SU-DHL-6 (cell line): Measurements from ENCODE around the gene RPS17.

Experiments used
- H2AFZ ChIP-seq: fragments of 200-600 bp; sonication (generic); 2 replicates; pipeline ENCODE4 v1.6.1; 2014; ENCODE audit warnings: low read depth, mild to moderate bottlenecking, moderate library complexity, mixed read lengths, antibody characterized with exemption, low read length; ENCODE audit not compliant: severe bottlenecking
- H3F3A ChIP-seq: fragments of 200-600 bp; shearing (Covaris generic); 2 replicates; pipeline ENCODE4 v1.6.0; 2016; ENCODE audit warnings: antibody characterized with exemption, mild to moderate bottlenecking; ENCODE audit not compliant: insufficient read depth
- H3K27ac ChIP-seq: fragments of 200-600 bp; sonication (generic); 2 replicates; pipeline ENCODE4 v1.5.1; 2016; ENCODE audit warnings: low read depth, mild to moderate bottlenecking, low read length, moderate library complexity, mixed read lengths
- H3K27me3 ChIP-seq: fragments of 200-600 bp; sonication (generic), shearing (Covaris generic); 2 replicates; pipeline ENCODE4 v1.6.0; 2014; ENCODE audit warnings: mild to moderate bottlenecking, low read length
- H3K36me3 ChIP-seq: fragments of 200-600 bp; sonication (generic); 2 replicates; pipeline ENCODE4 v1.6.1; 2014; ENCODE audit warnings: mild to moderate bottlenecking, low read length, mixed read lengths
- H3K4me2 ChIP-seq: fragments of 300-600, 200-600 bp; shearing (Covaris generic), sonication (generic); 2 replicates; pipeline ENCODE4 v1.6.0; 2014; ENCODE audit warnings: low read length, low read depth, mild to moderate bottlenecking; ENCODE audit not compliant: poor library complexity, severe bottlenecking
- H3K4me3 ChIP-seq: fragments of 200-600 bp; sonication (generic); 2 replicates; pipeline ENCODE4 v1.5.1; 2014; ENCODE audit warnings: antibody characterized with exemption, low read length, mild to moderate bottlenecking, mixed read lengths; ENCODE audit not compliant: insufficient read depth, poor library complexity, severe bottlenecking
- H3K79me2 ChIP-seq: fragments of 200-600 bp; sonication (generic); 2 replicates; pipeline ENCODE4 v1.6.1; 2014; ENCODE audit warnings: mild to moderate bottlenecking, low read length, moderate library complexity; ENCODE audit not compliant: insufficient read depth
- H3K9ac ChIP-seq: fragments of 200-600 bp; sonication (generic); 2 replicates; pipeline ENCODE4 v1.7.0; 2014; ENCODE audit warnings: mild to moderate bottlenecking, low read length
- H3K9me2 ChIP-seq: fragments of 200-600 bp; sonication (generic); replicated peaks from 2 replicates; pipeline ENCODE4 v1.6.1; 2014; ENCODE audit warnings: low read length; ENCODE audit not compliant: insufficient read depth
- H3K9me3 ChIP-seq: fragments of 200-600 bp; sonication (generic); 2 replicates; pipeline ENCODE4 v1.6.1; 2014; ENCODE audit warnings: low read length, mixed read lengths; ENCODE audit not compliant: insufficient read depth
- H4K20me1 ChIP-seq: fragments of 200-600 bp; sonication (generic); 2 replicates; pipeline ENCODE4 v1.6.1; 2014; ENCODE audit warnings: low read depth, mild to moderate bottlenecking, antibody characterized with exemption, low read length, moderate library complexity, mixed read lengths
- EZH2phosphoT487 ChIP-seq: fragments of 200-600 bp; sonication (generic), shearing (Covaris generic); conservative IDR thresholded peaks from 2 replicates; pipeline ENCODE4 v1.6.1; 2018; ENCODE audit warnings: mild to moderate bottlenecking, antibody characterized with exemption, low read length, moderate library complexity, mixed read lengths
- TF ChIP-seq, protein P1 (sequence below): fragments of 200-600 bp; sonication (generic); IDR thresholded peaks from one replicate; pipeline ENCODE4 v1.5.1; 2017; ENCODE audit warnings: antibody characterized with exemption, mild to moderate bottlenecking, low read length, moderate library complexity; ENCODE audit not compliant: insufficient read depth, poor library complexity, severe bottlenecking

RPS17 gene

DNA sequence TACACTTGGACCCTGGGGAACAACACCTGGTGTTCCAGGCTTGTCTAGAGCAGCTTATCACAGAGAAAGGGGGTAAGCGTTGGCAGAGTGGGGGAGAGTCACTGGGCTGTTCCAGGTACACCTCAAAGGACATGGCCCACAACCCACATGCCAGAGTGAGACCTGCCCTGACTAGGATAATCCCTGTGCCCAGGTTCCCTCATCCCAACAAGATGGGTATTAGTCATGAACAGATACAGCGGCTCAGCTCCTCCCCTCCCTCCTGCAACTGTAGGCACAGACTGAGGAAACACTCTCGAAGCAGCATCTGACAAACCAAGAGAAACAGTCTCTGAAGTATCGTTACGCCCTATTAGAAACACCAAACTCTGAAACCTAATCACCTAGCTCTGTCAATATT lies 32.1 kb upstream of the RPS17 start:
- Histone ChIP-seq H3K9ac (no peak overlapping the region), H3K4me2 (no peak overlapping the region), H2AFZ (no peak overlapping the region)

DNA sequence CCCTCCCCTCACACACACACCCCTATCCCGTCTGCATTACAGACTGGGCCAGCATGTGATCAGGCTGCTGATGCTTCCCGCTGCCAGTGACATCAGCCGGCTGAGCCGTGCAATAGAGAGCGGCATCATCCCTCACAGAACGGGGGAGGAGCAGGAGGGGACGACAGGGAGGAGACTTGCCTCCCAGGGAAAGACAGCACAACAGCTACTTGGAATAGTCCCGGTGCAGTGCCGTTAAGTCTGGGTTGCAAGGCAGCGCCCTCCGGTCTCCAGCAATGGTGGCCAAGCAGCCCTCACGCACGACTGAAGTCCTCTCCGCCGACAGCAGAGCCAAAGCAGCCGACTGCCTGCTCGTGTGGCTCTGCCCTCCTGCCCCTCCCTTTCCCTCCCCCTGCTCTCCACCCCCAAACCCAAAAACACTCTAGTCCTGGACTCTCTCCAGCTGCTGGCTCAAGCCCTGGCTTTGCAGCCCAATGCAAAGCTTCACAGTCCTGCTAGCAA lies 31.5 kb upstream of the RPS17 start:
- H3K4me3 ChIP-seq: no peak overlapping the region
- H3K79me2 ChIP-seq: no peaks in the 10 kb centered on the region
- H3K4me2 ChIP-seq: no peak overlapping the region
- no peak overlapping the region for H3K9ac ChIP-seq
- H3K9me3 ChIP-seq: no peaks in the 10 kb centered on the region
- no peaks in the 10 kb centered on the region for H3F3A ChIP-seq
- H3K36me3 ChIP-seq: no peaks in the 10 kb centered on the region
- H3K27ac ChIP-seq: no peak overlapping the region
- no peaks in the 10 kb centered on the region for H3K27me3 ChIP-seq
- H2AFZ ChIP-seq: no peak overlapping the region
- TF ChIP-seq, protein P1, sequence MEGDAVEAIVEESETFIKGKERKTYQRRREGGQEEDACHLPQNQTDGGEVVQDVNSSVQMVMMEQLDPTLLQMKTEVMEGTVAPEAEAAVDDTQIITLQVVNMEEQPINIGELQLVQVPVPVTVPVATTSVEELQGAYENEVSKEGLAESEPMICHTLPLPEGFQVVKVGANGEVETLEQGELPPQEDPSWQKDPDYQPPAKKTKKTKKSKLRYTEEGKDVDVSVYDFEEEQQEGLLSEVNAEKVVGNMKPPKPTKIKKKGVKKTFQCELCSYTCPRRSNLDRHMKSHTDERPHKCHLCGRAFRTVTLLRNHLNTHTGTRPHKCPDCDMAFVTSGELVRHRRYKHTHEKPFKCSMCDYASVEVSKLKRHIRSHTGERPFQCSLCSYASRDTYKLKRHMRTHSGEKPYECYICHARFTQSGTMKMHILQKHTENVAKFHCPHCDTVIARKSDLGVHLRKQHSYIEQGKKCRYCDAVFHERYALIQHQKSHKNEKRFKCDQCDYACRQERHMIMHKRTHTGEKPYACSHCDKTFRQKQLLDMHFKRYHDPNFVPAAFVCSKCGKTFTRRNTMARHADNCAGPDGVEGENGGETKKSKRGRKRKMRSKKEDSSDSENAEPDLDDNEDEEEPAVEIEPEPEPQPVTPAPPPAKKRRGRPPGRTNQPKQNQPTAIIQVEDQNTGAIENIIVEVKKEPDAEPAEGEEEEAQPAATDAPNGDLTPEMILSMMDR: no peak
- no peak for TF ChIP-seq EZH2phosphoT487
- H4K20me1 ChIP-seq: no peaks in the 10 kb centered on the region
- H3K9me2 ChIP-seq: no peaks in the 10 kb centered on the region

More for the DNA sequence above, 32.1 kb upstream of the RPS17 start:
- no peaks in the 10 kb centered on the region for H3K27me3 ChIP-seq
- H3F3A ChIP-seq: no peaks in the 10 kb centered on the region
- TF ChIP-seq, protein P1: no peak
- TF ChIP-seq EZH2phosphoT487: no peak
- no peaks in the 10 kb centered on the region for H3K36me3 ChIP-seq
- no peak overlapping the region for H3K4me3 ChIP-seq
- H3K9me3 ChIP-seq: no peaks in the 10 kb centered on the region
- no peaks in the 10 kb centered on the region for H3K79me2 ChIP-seq
- no peak overlapping the region for H3K27ac ChIP-seq
- no peaks in the 10 kb centered on the region for H3K9me2 ChIP-seq
- H4K20me1 ChIP-seq: no peaks in the 10 kb centered on the region

DNA sequence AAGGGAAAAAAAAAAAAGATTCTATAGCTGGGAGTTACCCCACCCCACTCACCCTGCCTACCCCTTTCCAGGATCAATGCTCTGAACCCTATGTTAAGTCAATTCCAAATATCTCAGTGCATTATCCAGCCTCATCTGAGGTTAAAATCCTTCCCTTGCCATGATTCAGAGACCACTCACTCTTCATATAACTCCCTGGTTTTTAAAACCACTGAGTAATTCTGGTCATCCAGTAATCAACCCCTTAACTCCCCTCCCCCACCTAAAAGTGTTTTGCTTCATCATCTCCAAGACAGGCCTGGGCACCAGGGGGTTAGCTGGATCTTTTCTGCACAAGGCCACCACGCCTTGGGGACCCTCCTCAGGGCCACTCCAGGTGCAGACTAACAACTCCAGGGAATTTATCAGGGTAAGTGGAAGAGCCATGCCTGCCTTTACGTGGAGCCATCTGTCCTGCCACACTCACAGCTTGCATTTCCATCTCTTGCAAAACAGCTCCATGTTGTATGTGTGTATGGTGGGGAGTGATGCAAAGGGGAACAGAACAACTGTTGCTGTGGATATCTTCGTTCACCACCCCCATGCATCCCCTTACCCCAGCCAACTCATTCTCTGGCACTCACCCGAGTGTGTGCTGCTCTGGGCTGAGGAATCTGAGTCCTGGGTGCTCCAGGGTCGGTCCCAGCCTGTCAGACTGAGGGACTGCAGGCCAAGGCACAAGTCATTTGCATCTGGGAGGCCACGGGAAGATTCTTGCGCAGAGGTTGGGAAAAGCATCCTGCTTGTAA lies 30.7 kb upstream of the RPS17 start:
- Histone ChIP-seq H4K20me1 (no peaks in the 10 kb centered on the region), H3K9me2 (no peaks in the 10 kb centered on the region), H3K4me3 (no peak overlapping the region), H2AFZ (no peak overlapping the region), H3K36me3 (no peaks in the 10 kb centered on the region), H3F3A (no peaks in the 10 kb centered on the region), H3K79me2 (no peaks in the 10 kb centered on the region), H3K9ac (no peak overlapping the region), H3K4me2 (no peak overlapping the region), H3K9me3 (no peaks in the 10 kb centered on the region), H3K27me3 (no peaks in the 10 kb centered on the region), H3K27ac (no peak overlapping the region)
- TF ChIP-seq EZH2phosphoT487: no peak
- TF ChIP-seq, protein P1: no peak
